H9 (cell line): ENCODE measurements around the gene RCSD1. TPM values are rescaled to one million over a fixed set of nuclear protein-coding genes. Genes with fewer than 3 reads are reported as not detected.
A peak's percentile ranks its signal among the peaks of the same experiment; 100 is the strongest.

ENCODE experiments used
- DNase-seq: peaks from one replicate; pipeline ENCODE4 v3.0.0-alpha.2; 2017
- H2AFZ ChIP-seq: one replicate; pipeline ENCODE4 v1.6.1; 2013; ENCODE audit warnings: mild to moderate bottlenecking, low read length, control low read depth, moderate library complexity
- H2AK5ac ChIP-seq: 2 replicates; pipeline ENCODE4 v1.6.1; 2013; ENCODE audit warnings: low read length, control low read depth, mixed read lengths; ENCODE audit not compliant: insufficient read length
- H2BK120ac ChIP-seq: one replicate; pipeline ENCODE4 v1.6.1; 2013; ENCODE audit warnings: low read depth, mild to moderate bottlenecking, low read length, control low read depth, inconsistent platforms; ENCODE audit not compliant: poor library complexity, severe bottlenecking
- H2BK12ac ChIP-seq: 2 replicates; pipeline ENCODE4 v1.6.1; 2013; ENCODE audit warnings: low read length, control low read depth, mixed read lengths, low read depth; ENCODE audit not compliant: insufficient read length
- H2BK15ac ChIP-seq: 2 replicates; pipeline ENCODE4 v1.6.1; 2013; ENCODE audit warnings: low read depth, low read length, control low read depth
- H2BK20ac ChIP-seq: one replicate; pipeline ENCODE4 v1.6.1; 2013; ENCODE audit warnings: low read depth, mild to moderate bottlenecking, low read length, control low read depth, inconsistent platforms; ENCODE audit not compliant: poor library complexity, severe bottlenecking
- H2BK5ac ChIP-seq: 2 replicates; pipeline ENCODE4 v1.6.1; 2013; ENCODE audit warnings: low read length, control low read depth, mixed read lengths; ENCODE audit not compliant: insufficient read length
- H3K14ac ChIP-seq: 2 replicates; pipeline ENCODE4 v1.6.1; 2013; ENCODE audit warnings: low read length, control low read depth; ENCODE audit not compliant: insufficient read depth
- H3K18ac ChIP-seq: 2 replicates; pipeline ENCODE4 v1.6.1; 2013; ENCODE audit warnings: low read depth, mild to moderate bottlenecking, mixed read lengths, low read length, control low read depth; ENCODE audit not compliant: insufficient read length
- H3K23ac ChIP-seq: 2 replicates; pipeline ENCODE4 v1.6.1; 2013; ENCODE audit warnings: low read length, control low read depth, mixed read lengths, low read depth; ENCODE audit not compliant: insufficient read length
- H3K23me2 ChIP-seq: 2 replicates; pipeline ENCODE4 v1.6.1; 2013; ENCODE audit warnings: low read depth, mild to moderate bottlenecking, mixed read lengths, low read length, control low read depth; ENCODE audit not compliant: insufficient read length, poor library complexity, severe bottlenecking
- H3K27ac ChIP-seq: 2 replicates; pipeline ENCODE4 v1.5.1; 2013; ENCODE audit warnings: low read length, control low read depth, mixed read lengths, low read depth; ENCODE audit not compliant: insufficient read length
- H3K27me3 ChIP-seq: 2 replicates; pipeline ENCODE4 v1.6.1; 2013; ENCODE audit warnings: low read length, control low read depth, inconsistent platforms; ENCODE audit not compliant: insufficient read depth
- H3K4ac ChIP-seq: 2 replicates; pipeline ENCODE4 v1.6.1; 2013; ENCODE audit warnings: low read depth, mild to moderate bottlenecking, control low read depth, inconsistent platforms, low read length, moderate library complexity
- H3K4me1 ChIP-seq: 2 replicates; pipeline ENCODE4 v1.6.1; 2013; ENCODE audit warnings: low read length, control low read depth, inconsistent platforms; ENCODE audit not compliant: insufficient read depth
- H3K4me2 ChIP-seq: 2 replicates; pipeline ENCODE4 v1.6.1; 2013; ENCODE audit warnings: low read length, control low read depth, mixed read lengths; ENCODE audit not compliant: insufficient read length, insufficient read depth
- H3K56ac ChIP-seq: 2 replicates; pipeline ENCODE4 v1.6.1; 2013; ENCODE audit warnings: low read depth, mild to moderate bottlenecking, mixed read lengths, low read length, control low read depth; ENCODE audit not compliant: insufficient read length
- H3K79me1 ChIP-seq: 2 replicates; pipeline ENCODE4 v1.6.1; 2013; ENCODE audit warnings: low read depth, mild to moderate bottlenecking, moderate library complexity, low read length, control low read depth, inconsistent platforms; ENCODE audit not compliant: insufficient read depth, poor library complexity, severe bottlenecking
- H3K79me2 ChIP-seq: 2 replicates; pipeline ENCODE4 v1.6.1; 2013; ENCODE audit warnings: low read length, control low read depth, inconsistent platforms; ENCODE audit not compliant: insufficient read depth
- H3K9ac ChIP-seq: 2 replicates; pipeline ENCODE4 v1.6.1; 2013; ENCODE audit warnings: low read length, control low read depth, mixed read lengths; ENCODE audit not compliant: insufficient read length; ENCODE audit errors: extremely low read depth
- H3K9me3 ChIP-seq: one replicate; pipeline ENCODE4 v1.6.1; 2013; ENCODE audit warnings: low read depth, low read length, inconsistent platforms; ENCODE audit not compliant: control insufficient read depth
- H3T11ph ChIP-seq: one replicate; pipeline ENCODE4 v1.6.1; 2013; ENCODE audit warnings: mild to moderate bottlenecking, low read length, control low read depth, inconsistent platforms
- H4K20me1 ChIP-seq: one replicate; pipeline ENCODE4 v1.6.1; 2013; ENCODE audit not compliant: control insufficient read depth, insufficient read length, insufficient read depth
- H4K5ac ChIP-seq: 2 replicates; pipeline ENCODE4 v1.6.1; 2013; ENCODE audit warnings: low read depth, mild to moderate bottlenecking, mixed read lengths, low read length, control low read depth; ENCODE audit not compliant: insufficient read length
- H4K8ac ChIP-seq: replicated peaks from 2 replicates; pipeline ENCODE4 v1.6.1; 2013; ENCODE audit warnings: low read length, control low read depth, mixed read lengths, low read depth; ENCODE audit not compliant: insufficient read length
- H4K91ac ChIP-seq: 2 replicates; pipeline ENCODE4 v1.6.1; 2013; ENCODE audit warnings: low read depth, mild to moderate bottlenecking, moderate library complexity, mixed read lengths, low read length, control low read depth; ENCODE audit not compliant: insufficient read length
- H3K27ac Mint-ChIP-seq, 3 experiments: 2 replicates in 2 of 3; 3 replicates in 1 of 3; pipeline ENCODE4 v1.8.0; 2020 to 2021; ENCODE audit warnings: mixed read lengths in 3 of 3, mild to moderate bottlenecking in 1 of 3, moderate library complexity in 1 of 3
- H3K27me3 Mint-ChIP-seq: 2 replicates; pipeline ENCODE4 v1.8.0; 2021; ENCODE audit warnings: low read depth, mild to moderate bottlenecking, moderate library complexity, mixed read lengths
- H3K36me3 Mint-ChIP-seq, 3 experiments: 2 replicates in 2 of 3; 3 replicates in 1 of 3; pipeline ENCODE4 v1.8.0; 2020 to 2021; ENCODE audit warnings: low read depth in 3 of 3, mixed read lengths in 3 of 3; ENCODE audit not compliant: insufficient read depth in 1 of 3
- H3K4me1 Mint-ChIP-seq, 2 experiments: 2 replicates each; pipeline ENCODE4 v1.8.0; 2020; ENCODE audit warnings: mixed read lengths in 2 of 2
- H3K4me3 Mint-ChIP-seq, 2 experiments: 2 replicates in 1 of 2; 3 replicates in 1 of 2; pipeline ENCODE4 v1.8.0; 2020 to 2021; ENCODE audit warnings: mild to moderate bottlenecking in 2 of 2, mixed read lengths in 2 of 2, moderate library complexity in 1 of 2
- H3K9me3 Mint-ChIP-seq, 2 experiments: 2 replicates in 1 of 2; 3 replicates in 1 of 2; pipeline ENCODE4 v1.8.0; 2020; ENCODE audit warnings: mild to moderate bottlenecking in 2 of 2, mixed read lengths in 2 of 2, moderate library complexity in 1 of 2
- CTCF ChIP-seq: fragments of 200-600 bp; sonication (generic); conservative IDR thresholded peaks from 3 replicates; pipeline ENCODE4 v1.8.0; 2021; ENCODE audit warnings: antibody characterized with exemption, mild to moderate bottlenecking
- WGBS: extraction: QIAGEN DNeasy Blood & Tissue Kit; methylation state at CpG from one replicate; pipeline ENCODE4 v1.1.7; 2013; ENCODE audit warnings: missing lambda C conversion rate, low lambda C conversion rate, mixed read lengths; ENCODE audit not compliant: insufficient read length; ENCODE audit errors: extremely low coverage; 5-methylcytosine and 5-hydroxymethylcytosine counted together
- total RNA-seq: library from RNA; stranded (reverse); gene quantifications from 2 replicates; pipeline ENCODE4 v1.2.1, GENCODE V29; 2021

Gene RCSD1
- total RNA-seq, 1 experiment from 2014 or later: 0.13 TPM

GRCh38 chr1:167720965-167721616 lies 91.1 kb downstream of the RCSD1 start:
- Mint-ChIP-seq H3K9me3 (no peaks in the 10 kb centered on the region), H3K27ac (peak overlapping the region in 2 of 3 experiments; percentile 7 to 8; a peak in 3 of 7 replicates), H3K27me3 (peaks cover 2% of the 10 kb centered on the region; the same call in 1 of the 2 replicates), H3K4me1 (peaks cover 38 to 41% of the 10 kb centered on the region in 2 experiments), H3K4me3 (peak overlapping the region; percentile 89 to 95), H3K36me3 (peaks cover 4 to 7% (median 6%) of the 10 kb centered on the region in 3 experiments; a peak in 4 of 7 replicates)
- H3K23ac ChIP-seq: no peak overlapping the region
- no peak overlapping the region for H2AK5ac ChIP-seq
- H2AFZ ChIP-seq: no peak overlapping the region
- no peaks in the 10 kb centered on the region for H3K9me3 ChIP-seq
- H4K91ac ChIP-seq: no peak overlapping the region
- H3T11ph ChIP-seq: no peak overlapping the region
- no peak overlapping the region for H3K56ac ChIP-seq
- H2BK20ac ChIP-seq: no peak overlapping the region
- H3K4ac ChIP-seq: no peak overlapping the region
- TF ChIP-seq CTCF: peak; percentile 36; the same call in 2 of the 3 replicates
- H3K4me2 ChIP-seq: peak overlapping the region; percentile 81
- peaks cover 7% of the 10 kb centered on the region for H3K23me2 ChIP-seq
- H2BK120ac ChIP-seq: no peak overlapping the region
- H4K8ac ChIP-seq: no peak overlapping the region
- H2BK12ac ChIP-seq: no peak overlapping the region
- no peak overlapping the region for H4K5ac ChIP-seq
- H3K79me1 ChIP-seq: peaks cover 3% of the 10 kb centered on the region
- peak overlapping the region; percentile 77; the same call in 1 of the 2 replicates for H3K14ac ChIP-seq
- peaks cover 15% of the 10 kb centered on the region; the same call in 1 of the 2 replicates for H3K79me2 ChIP-seq
- H3K27me3 ChIP-seq: no peaks in the 10 kb centered on the region
- peak overlapping the region; percentile 36 for H3K18ac ChIP-seq
- H2BK15ac ChIP-seq: no peak overlapping the region
- WGBS: no CpG with 5 or more reads among the region's 13 CpGs
- no peak overlapping the region for H2BK5ac ChIP-seq
- peak overlapping the region; percentile 5 for H3K9ac ChIP-seq
- no peak for DNase-seq
- H3K27ac ChIP-seq: no peak overlapping the region
- H3K4me1 ChIP-seq: peaks cover 11% of the 10 kb centered on the region
- no peaks in the 10 kb centered on the region for H4K20me1 ChIP-seq
